ENCODE data around the gene RSL1D1.
A peak's percentile ranks its signal among the peaks of the same experiment; 100 is the strongest.
"Not testable (repeated sequence)": the region's sequence is repeated elsewhere in the genome, so short reads cannot be mapped to it uniquely, and the experiment has no call there.

The RSL1D1 gene

GRCh38 chr16:11797166-11797956, 54.0 kb downstream of the RSL1D1 start, which contains the start of gene ZC3H7A:
ZC3H7A (minus strand) TSS chr16:11797258; CDS start chr16:11782354, 14,904 bp downstream.
- DNase-seq (ENCODE audit: low read depth in 2 of 2) = peak; percentile 93

- DNase-seq (ENCODE audit: low read depth in 2 of 2) = no peak
Observed at GRCh38 chr16:11796227-11797165, 54.8 kb downstream of the RSL1D1 start.

GRCh38 chr16:11795887-11796226, 55.5 kb downstream of the RSL1D1 start:
- no peak for DNase-seq (ENCODE audit: low read depth in 2 of 2)

GRCh38 chr16:11794996-11795886, 56.1 kb downstream of the RSL1D1 start:
- DNase-seq (ENCODE audit: low read depth in 2 of 2) = no peak

- no peak for DNase-seq (ENCODE audit: low read depth in 2 of 2)
Observed at GRCh38 chr16:11794447-11794846, 56.9 kb downstream of the RSL1D1 start.

GRCh38 chr16:11793840-11794239, 57.5 kb downstream of the RSL1D1 start:
- no peak for DNase-seq (ENCODE audit: low read depth in 2 of 2)

GRCh38 chr16:11792410-11793241, 58.7 kb downstream of the RSL1D1 start:
- no peak for DNase-seq (ENCODE audit: low read depth in 2 of 2)

- DNase-seq (ENCODE audit: low read depth in 2 of 2) = no peak
Observed at GRCh38 chr16:11791144-11791828, 60.1 kb downstream of the RSL1D1 start.

- DNase-seq (ENCODE audit: low read depth in 2 of 2) = no peak
Observed at GRCh38 chr16:11788914-11789313, 62.4 kb downstream of the RSL1D1 start.

GRCh38 chr16:11784980-11785599, 66.3 kb downstream of the RSL1D1 start:
- not testable (repeated sequence) for DNase-seq (ENCODE audit: low read depth in 2 of 2)

- not testable (repeated sequence) for DNase-seq (ENCODE audit: low read depth in 2 of 2)
Observed at GRCh38 chr16:11784381-11784780, 67.0 kb downstream of the RSL1D1 start.

- no peak for DNase-seq (ENCODE audit: low read depth in 2 of 2)
Observed at GRCh38 chr16:11784038-11784369, 67.3 kb downstream of the RSL1D1 start.

Data from fibroblast of skin of left quadriceps (primary cell).